ENCODE data around the gene CHURC1.

Gene CHURC1

GRCh38 chr14:64945431-64946178 is 31.4 kb downstream of the CHURC1 start:
- no peak overlapping the region for H3K56ac ChIP-seq (ENCODE audit: low read length)
- no peaks in the 10 kb centered on the region for H3K79me1 ChIP-seq (ENCODE audit: low read length)
- H3K4me2 ChIP-seq (ENCODE audit: low read length), result no peak overlapping the region
- H3K27me3 ChIP-seq (ENCODE audit: insufficient read depth, low read length, poor library complexity), result no peaks in the 10 kb centered on the region
- WGBS (ENCODE audit: extremely low coverage, insufficient coverage, low lambda C conversion rate), result no CpG with 5 or more reads among the region's 12 CpGs
- H4K8ac ChIP-seq (ENCODE audit: low read depth, low read length), result no peak overlapping the region
- no peak overlapping the region for H3K23ac ChIP-seq (ENCODE audit: low read length)
- no peak for DNase-seq
- H3K79me2 ChIP-seq (ENCODE audit: control insufficient read depth, insufficient read depth, low read length), result no peaks in the 10 kb centered on the region
- H3K36me3 ChIP-seq (ENCODE audit: control insufficient read depth, insufficient read depth, low read length), result peaks cover 7% of the 10 kb centered on the region
- no peaks in the 10 kb centered on the region for H3K4me1 ChIP-seq (ENCODE audit: control insufficient read depth, low read depth, low read length)
- H4K5ac ChIP-seq (ENCODE audit: low read length), result no peak overlapping the region
- H3K4ac ChIP-seq (ENCODE audit: low read depth, low read length), result no peak overlapping the region
- H3K18ac ChIP-seq (ENCODE audit: low read length), result no peak overlapping the region
- H3K27ac ChIP-seq (ENCODE audit: low read depth, low read length), result no peak overlapping the region
- H2BK120ac ChIP-seq (ENCODE audit: low read depth, low read length), result no peak overlapping the region
- H2AK5ac ChIP-seq (ENCODE audit: low read length), result no peak overlapping the region
- H3K9ac ChIP-seq (ENCODE audit: low read length), result no peak overlapping the region
- H2BK5ac ChIP-seq (ENCODE audit: low read length), result no peak overlapping the region
- H2BK15ac ChIP-seq (replicated peaks; ENCODE audit: low read depth), result no peak overlapping the region
- no peak overlapping the region for H3K4me3 ChIP-seq (ENCODE audit: low read length)

GRCh38 chr14:64946310-64947045 is 32.2 kb downstream of the CHURC1 start:
- Histone ChIP-seq H3K18ac (ENCODE audit: low read length) (no peak overlapping the region), H3K4me1 (ENCODE audit: control insufficient read depth, low read depth, low read length) (no peaks in the 10 kb centered on the region), H3K36me3 (ENCODE audit: control insufficient read depth, insufficient read depth, low read length) (peaks cover 14% of the 10 kb centered on the region), H3K4ac (ENCODE audit: low read depth, low read length) (no peak overlapping the region), H3K56ac (ENCODE audit: low read length) (no peak overlapping the region), H4K8ac (ENCODE audit: low read depth, low read length) (no peak overlapping the region), H2BK5ac (ENCODE audit: low read length) (no peak overlapping the region), H3K79me2 (ENCODE audit: control insufficient read depth, insufficient read depth, low read length) (no peaks in the 10 kb centered on the region), H3K23ac (ENCODE audit: low read length) (no peak overlapping the region), H2BK120ac (ENCODE audit: low read depth, low read length) (no peak overlapping the region), H3K4me3 (ENCODE audit: low read length) (no peak overlapping the region), H3K27me3 (ENCODE audit: insufficient read depth, low read length, poor library complexity) (no peaks in the 10 kb centered on the region), H3K27ac (ENCODE audit: low read depth, low read length) (no peak overlapping the region), H3K79me1 (ENCODE audit: low read length) (no peaks in the 10 kb centered on the region), H2AK5ac (ENCODE audit: low read length) (no peak overlapping the region), H2BK15ac (replicated peaks; ENCODE audit: low read depth) (no peak overlapping the region), H4K5ac (ENCODE audit: low read length) (no peak overlapping the region), H3K9ac (ENCODE audit: low read length) (no peak overlapping the region), H3K4me2 (ENCODE audit: low read length) (no peak overlapping the region)
- no peak for DNase-seq
- no CpG with 5 or more reads among the region's 6 CpGs for WGBS (ENCODE audit: extremely low coverage, insufficient coverage, low lambda C conversion rate)

GRCh38 chr14:64947710-64948611 is 33.7 kb downstream of the CHURC1 start:
- H3K4ac ChIP-seq (ENCODE audit: low read depth, low read length), result no peak overlapping the region
- no peaks in the 10 kb centered on the region for H3K79me2 ChIP-seq (ENCODE audit: control insufficient read depth, insufficient read depth, low read length)
- H3K9ac ChIP-seq (ENCODE audit: low read length), result no peak overlapping the region
- no peak overlapping the region for H3K27ac ChIP-seq (ENCODE audit: low read depth, low read length)
- H4K5ac ChIP-seq (ENCODE audit: low read length), result no peak overlapping the region
- no peak overlapping the region for H2BK15ac ChIP-seq (replicated peaks; ENCODE audit: low read depth)
- no peaks in the 10 kb centered on the region for H3K27me3 ChIP-seq (ENCODE audit: insufficient read depth, low read length, poor library complexity)
- no peak overlapping the region for H2BK5ac ChIP-seq (ENCODE audit: low read length)
- H3K36me3 ChIP-seq (ENCODE audit: control insufficient read depth, insufficient read depth, low read length), result peaks cover 21% of the 10 kb centered on the region
- DNase-seq, result no peak
- H2BK120ac ChIP-seq (ENCODE audit: low read depth, low read length), result no peak overlapping the region
- no peak overlapping the region for H3K4me2 ChIP-seq (ENCODE audit: low read length)
- H3K4me1 ChIP-seq (ENCODE audit: control insufficient read depth, low read depth, low read length), result no peaks in the 10 kb centered on the region
- no peaks in the 10 kb centered on the region for H3K79me1 ChIP-seq (ENCODE audit: low read length)
- no peak overlapping the region for H3K23ac ChIP-seq (ENCODE audit: low read length)
- WGBS (ENCODE audit: extremely low coverage, insufficient coverage, low lambda C conversion rate), result no CpG with 5 or more reads among the region's 28 CpGs
- H2AK5ac ChIP-seq (ENCODE audit: low read length), result no peak overlapping the region
- H3K4me3 ChIP-seq (ENCODE audit: low read length), result no peak overlapping the region
- H3K56ac ChIP-seq (ENCODE audit: low read length), result no peak overlapping the region
- H3K18ac ChIP-seq (ENCODE audit: low read length), result no peak overlapping the region
- no peak overlapping the region for H4K8ac ChIP-seq (ENCODE audit: low read depth, low read length)

- Histone ChIP-seq H3K18ac (ENCODE audit: low read length) (no peak overlapping the region), H2BK15ac (replicated peaks; ENCODE audit: low read depth) (no peak overlapping the region), H3K27me3 (ENCODE audit: insufficient read depth, low read length, poor library complexity) (no peaks in the 10 kb centered on the region), H4K5ac (ENCODE audit: low read length) (no peak overlapping the region), H2BK120ac (ENCODE audit: low read depth, low read length) (no peak overlapping the region), H3K27ac (ENCODE audit: low read depth, low read length) (no peak overlapping the region), H3K9ac (ENCODE audit: low read length) (no peak overlapping the region), H3K79me1 (ENCODE audit: low read length) (peaks cover 2% of the 10 kb centered on the region), H2AK5ac (ENCODE audit: low read length) (no peak overlapping the region), H3K4me1 (ENCODE audit: control insufficient read depth, low read depth, low read length) (no peaks in the 10 kb centered on the region), H3K36me3 (ENCODE audit: control insufficient read depth, insufficient read depth, low read length) (peaks cover 24% of the 10 kb centered on the region), H4K8ac (ENCODE audit: low read depth, low read length) (no peak overlapping the region), H3K56ac (ENCODE audit: low read length) (no peak overlapping the region), H3K4ac (ENCODE audit: low read depth, low read length) (no peak overlapping the region), H3K79me2 (ENCODE audit: control insufficient read depth, insufficient read depth, low read length) (peaks cover 2% of the 10 kb centered on the region), H3K4me3 (ENCODE audit: low read length) (no peak overlapping the region), H2BK5ac (ENCODE audit: low read length) (no peak overlapping the region), H3K4me2 (ENCODE audit: low read length) (no peak overlapping the region), H3K23ac (ENCODE audit: low read length) (no peak overlapping the region)
- no CpG with 5 or more reads among the region's 8 CpGs for WGBS (ENCODE audit: extremely low coverage, insufficient coverage, low lambda C conversion rate)
- no peak for DNase-seq
Measured at GRCh38 chr14:64948612-64949210, 34.5 kb downstream of the CHURC1 start.

GRCh38 chr14:64950889-64951288 is 36.6 kb downstream of the CHURC1 start:
- Histone ChIP-seq H3K79me1 (ENCODE audit: low read length) (peaks cover 10% of the 10 kb centered on the region), H3K23ac (ENCODE audit: low read length) (no peak overlapping the region), H3K4me1 (ENCODE audit: control insufficient read depth, low read depth, low read length) (peaks cover 10% of the 10 kb centered on the region), H3K36me3 (ENCODE audit: control insufficient read depth, insufficient read depth, low read length) (peaks cover 26% of the 10 kb centered on the region), H3K56ac (ENCODE audit: low read length) (no peak overlapping the region), H4K5ac (ENCODE audit: low read length) (no peak overlapping the region), H2AK5ac (ENCODE audit: low read length) (no peak overlapping the region), H3K9ac (ENCODE audit: low read length) (no peak overlapping the region), H3K18ac (ENCODE audit: low read length) (no peak overlapping the region), H3K4me3 (ENCODE audit: low read length) (no peak overlapping the region), H2BK15ac (replicated peaks; ENCODE audit: low read depth) (no peak overlapping the region), H3K27me3 (ENCODE audit: insufficient read depth, low read length, poor library complexity) (no peaks in the 10 kb centered on the region), H3K79me2 (ENCODE audit: control insufficient read depth, insufficient read depth, low read length) (peaks cover 2% of the 10 kb centered on the region), H2BK5ac (ENCODE audit: low read length) (no peak overlapping the region), H3K4ac (ENCODE audit: low read depth, low read length) (no peak overlapping the region), H3K4me2 (ENCODE audit: low read length) (no peak overlapping the region), H3K27ac (ENCODE audit: low read depth, low read length) (no peak overlapping the region), H4K8ac (ENCODE audit: low read depth, low read length) (no peak overlapping the region), H2BK120ac (ENCODE audit: low read depth, low read length) (no peak overlapping the region)
- no peak for DNase-seq
- no CpG with 5 or more reads among the region's 8 CpGs for WGBS (ENCODE audit: extremely low coverage, insufficient coverage, low lambda C conversion rate)

All from mesendoderm (in vitro differentiated cells).